NB4 (cell line): Measurements from ENCODE around the gene DNAL1.

Experiments
- CTCF ChIP-seq: IDR thresholded peaks from one replicate; pipeline ENCODE4 v1.5.1; 2012; ENCODE audit warnings: low read depth, low read length
- MAX ChIP-seq: IDR thresholded peaks from 2 replicates; pipeline ENCODE4 v1.6.1; 2011; ENCODE audit warnings: low read depth, low read length
- MYC ChIP-seq: IDR thresholded peaks from 2 replicates; pipeline ENCODE4 v1.6.1; 2011; ENCODE audit warnings: low read depth, low read length
- POLR2A ChIP-seq: IDR thresholded peaks from 2 replicates; pipeline ENCODE4 v1.6.1; 2011; ENCODE audit warnings: mild to moderate bottlenecking; ENCODE audit not compliant: insufficient read length; ENCODE audit errors: extremely low read depth

- TF ChIP-seq CTCF (no peak), POLR2A (no peak), MAX (no peak), MYC (no peak)
These were observed 94.5 kb downstream of the DNAL1 start for GRCh38 chr14:73739174-73739898.
